Chondrocyte (in vitro differentiated cells): ENCODE results near the gene SIX3. TPM values are rescaled to one million over a fixed set of nuclear protein-coding genes. Genes with fewer than 3 reads are reported as not detected.
A peak's percentile ranks its signal among the peaks of the same experiment; 100 is the strongest.

Source experiments
- DNase-seq: peaks from one replicate; pipeline ENCODE4 v3.0.0; 2021; ENCODE audit warnings: mixed read lengths, low spot score
- H3K27ac Mint-ChIP-seq: one replicate; pipeline ENCODE4 v1.8.0; 2021; ENCODE audit warnings: mild to moderate bottlenecking, moderate library complexity, mixed read lengths; ENCODE audit not compliant: unreplicated experiment
- H3K27me3 Mint-ChIP-seq: 2 replicates; pipeline ENCODE4 v1.8.0; 2021; ENCODE audit warnings: low read depth, mixed read lengths
- H3K36me3 Mint-ChIP-seq: 2 replicates; pipeline ENCODE4 v1.8.0; 2021; ENCODE audit warnings: low read depth, mixed read lengths
- H3K4me1 Mint-ChIP-seq: 2 replicates; pipeline ENCODE4 v1.8.0; 2021; ENCODE audit warnings: low read depth, mild to moderate bottlenecking, mixed read lengths
- H3K4me3 Mint-ChIP-seq: one replicate; pipeline ENCODE4 v1.8.0; 2021; ENCODE audit warnings: mild to moderate bottlenecking, moderate library complexity, mixed read lengths; ENCODE audit not compliant: unreplicated experiment
- H3K9me3 Mint-ChIP-seq: 2 replicates; pipeline ENCODE4 v1.8.0; 2021; ENCODE audit warnings: low read depth, mixed read lengths
- CTCF ChIP-seq: fragments of 200-600 bp; sonication (generic); IDR thresholded peaks from 2 replicates; pipeline ENCODE4 v1.5.0; 2021; ENCODE audit warnings: antibody characterized with exemption, mild to moderate bottlenecking, moderate library complexity
- total RNA-seq: library from RNA; stranded (reverse); gene quantifications from 3 replicates; pipeline ENCODE4 v1.2.1, GENCODE V29; 2021

Gene SIX3
- total RNA-seq, 1 donor from 2014 or later: not detected

DNA sequence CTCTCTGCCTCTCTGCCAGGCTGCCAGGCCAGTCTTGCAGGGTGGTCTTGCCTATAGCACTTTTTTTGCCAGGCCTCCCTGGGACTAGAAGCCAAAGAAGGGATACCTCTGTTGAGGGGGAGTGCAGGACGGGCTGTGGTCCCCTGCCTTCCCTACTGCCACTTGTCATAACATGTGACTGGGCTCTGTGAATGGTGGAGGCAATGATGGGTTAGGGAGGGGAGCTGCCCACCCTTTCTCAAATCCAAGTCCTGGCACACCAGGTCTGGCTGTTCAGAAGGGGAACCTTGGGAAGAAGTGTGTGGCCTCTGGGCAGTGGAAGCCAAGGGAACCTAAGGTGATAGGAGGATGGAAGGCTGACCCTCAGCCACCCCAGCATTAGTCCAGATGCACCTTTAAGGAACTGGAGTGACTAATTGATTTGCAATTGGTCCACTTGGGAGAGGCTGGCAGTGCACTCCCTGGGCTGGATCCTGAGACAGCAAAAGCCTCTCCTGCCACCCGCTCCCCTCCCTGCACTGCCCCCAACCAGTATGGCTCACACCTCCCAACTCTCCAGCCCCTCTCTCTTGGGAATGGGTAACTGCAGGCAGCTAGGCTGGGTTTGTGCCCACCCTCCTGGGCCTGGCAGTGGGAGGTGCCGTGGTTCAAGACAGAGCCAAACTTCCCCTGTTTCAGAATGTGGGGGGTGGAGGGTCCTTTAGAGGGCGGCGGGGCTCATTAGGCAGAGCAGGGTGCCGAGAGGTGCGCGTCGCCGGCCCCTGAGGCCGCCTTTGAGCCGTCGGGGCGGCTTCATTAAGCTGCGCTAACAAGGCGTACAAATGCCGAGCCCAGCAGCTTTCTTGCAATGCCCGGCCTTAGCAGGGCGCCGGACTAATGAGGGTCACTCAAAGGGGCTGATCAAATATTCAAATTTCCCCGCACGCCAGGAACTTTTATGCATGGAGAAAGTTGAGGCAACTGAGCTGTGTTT is 4.5 kb upstream of the SIX3 start:
- peaks cover 73% of the 10 kb centered on the region for H3K27me3 Mint-ChIP-seq
- peaks cover 35% of the 10 kb centered on the region for H3K4me1 Mint-ChIP-seq
- peaks cover 3% of the 10 kb centered on the region for H3K36me3 Mint-ChIP-seq
- DNase-seq: peak; percentile 59
- H3K27ac Mint-ChIP-seq: no peak overlapping the region
- H3K4me3 Mint-ChIP-seq: no peak overlapping the region
- TF ChIP-seq CTCF: no peak
- H3K9me3 Mint-ChIP-seq: no peaks in the 10 kb centered on the region

- Mint-ChIP-seq H3K4me1 (peaks cover 42% of the 10 kb centered on the region), H3K27me3 (peaks cover 71% of the 10 kb centered on the region), H3K4me3 (no peak overlapping the region), H3K9me3 (no peaks in the 10 kb centered on the region), H3K36me3 (peaks cover 1% of the 10 kb centered on the region), H3K27ac (no peak overlapping the region)
- peak; percentile 22 for TF ChIP-seq CTCF
- peak; percentile 73 for DNase-seq
Measured at GRCh38 chr2:44937688-44938240, 3.7 kb upstream of the SIX3 start.

GRCh38 chr2:44938287-44939105 is 3.0 kb upstream of the SIX3 start:
- Mint-ChIP-seq H3K4me1 (peaks cover 48% of the 10 kb centered on the region), H3K36me3 (peaks cover 3% of the 10 kb centered on the region), H3K9me3 (no peaks in the 10 kb centered on the region), H3K27me3 (peaks cover 72% of the 10 kb centered on the region), H3K4me3 (peak overlapping the region; percentile 41), H3K27ac (no peak overlapping the region)
- TF ChIP-seq CTCF: no peak
- DNase-seq: peak; percentile 74

DNA sequence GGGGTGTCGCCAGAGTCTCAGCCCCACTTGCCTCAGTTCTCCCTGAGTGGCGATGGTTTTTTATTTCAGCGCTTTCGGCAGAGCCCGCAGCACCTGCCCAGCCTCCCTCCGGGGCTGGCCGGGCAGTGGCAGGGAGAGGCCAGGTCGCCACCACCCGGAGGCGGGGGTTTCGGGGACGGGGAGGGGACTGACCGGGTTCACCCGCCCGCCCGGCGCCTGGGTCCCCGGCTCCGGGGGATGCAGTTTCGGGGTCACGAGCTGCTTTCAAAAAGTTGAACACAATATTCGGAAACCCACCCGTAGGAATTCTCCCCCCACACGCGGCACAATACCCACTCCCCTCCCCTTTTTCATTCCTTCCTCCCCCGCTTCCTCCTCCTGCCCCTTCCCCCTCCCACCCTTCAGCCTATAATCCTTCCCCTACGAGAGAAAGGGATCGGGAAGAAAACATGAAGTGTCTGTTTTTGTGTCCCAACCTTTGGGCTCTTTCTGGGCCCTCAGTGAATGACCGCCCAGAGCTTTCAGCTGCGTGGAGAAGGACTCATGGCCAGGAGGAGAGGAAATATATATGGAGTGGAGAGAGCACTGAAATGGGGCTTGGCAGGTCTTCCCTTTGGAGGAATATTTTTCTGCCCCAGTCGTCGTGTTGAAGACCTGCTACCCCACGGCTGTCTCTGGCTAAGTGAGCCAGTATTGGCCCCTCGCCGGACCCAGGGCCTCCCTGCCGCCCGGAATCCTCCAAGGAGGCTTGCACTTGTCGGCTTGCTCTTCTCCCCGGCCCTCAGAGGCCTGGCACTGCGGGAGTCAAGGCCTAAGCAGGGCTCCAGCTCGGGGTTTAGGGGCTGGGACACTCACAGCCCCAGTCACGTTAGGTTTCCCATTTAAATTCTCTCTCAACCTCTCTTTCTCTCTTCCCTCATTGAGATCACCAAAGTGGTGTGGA is 2.1 kb upstream of the SIX3 start:
- Mint-ChIP-seq H3K9me3 (no peaks in the 10 kb centered on the region), H3K27me3 (peaks cover 71% of the 10 kb centered on the region), H3K4me3 (peak overlapping the region; percentile 36), H3K4me1 (peaks cover 44% of the 10 kb centered on the region), H3K27ac (no peak overlapping the region), H3K36me3 (peaks cover 3% of the 10 kb centered on the region)
- peak; percentile 77 for DNase-seq
- no peak for TF ChIP-seq CTCF
